Esophagus muscularis mucosa (tissue), 4 donors: ENCODE data around the gene NPRL2. TPM values are rescaled to one million over a fixed set of nuclear protein-coding genes. Genes with fewer than 3 reads are reported as not detected.

Source experiments
- DNase-seq: peaks from one replicate; pipeline ENCODE4 v3.0.0-alpha.2; 2017; ENCODE audit errors: extremely low spot score
- H3K27ac ChIP-seq, 4 donors: fragments of 200-600 bp; sonication (generic); replicated peaks in 1 of 4; 1 replicate in 3 of 4; 2 replicates in 1 of 4; pipeline ENCODE4 v1.5.1; 2016 to 2019; ENCODE audit warnings: mild to moderate bottlenecking in 1 of 4
- H3K27me3 ChIP-seq, 4 donors: fragments of 200-600 bp; sonication (generic); one replicate each; pipeline versions ENCODE4 v1.5.1 to v1.6.0; 2016 to 2019
- H3K36me3 ChIP-seq, 4 donors: fragments of 200-600 bp; sonication (generic); one replicate each; pipeline ENCODE4 v1.5.1; 2016 to 2019
- H3K4me1 ChIP-seq, 4 donors: fragments of 200-600 bp; sonication (generic); one replicate each; pipeline ENCODE4 v1.5.1; 2016 to 2019
- H3K4me3 ChIP-seq, 4 donors: fragments of 200-600 bp; sonication (generic); 1 replicate in 2 of 4; 2 replicates in 2 of 4; pipeline ENCODE4 v1.5.1; 2016 to 2019; ENCODE audit warnings: mild to moderate bottlenecking in 4 of 4, moderate library complexity in 1 of 4
- H3K9me3 ChIP-seq, 4 donors: fragments of 200-600 bp; sonication (generic); 1 replicate in 3 of 4; 2 replicates in 1 of 4; pipeline ENCODE4 v1.5.1; 2016 to 2019
- EP300 ChIP-seq: sonication (generic); formaldehyde crosslinking; IDR thresholded peaks from one replicate; pipeline ENCODE4 v1.6.1; 2017; ENCODE audit warnings: antibody characterized with exemption
- POLR2A ChIP-seq: fragments of 450-650 bp; IDR thresholded peaks from one replicate; pipeline ENCODE4 v1.6.1; 2017; ENCODE audit warnings: antibody characterized with exemption, moderate library complexity, mild to moderate bottlenecking, low read depth
- POLR2AphosphoS5 ChIP-seq, 2 donors: sonication (generic); formaldehyde crosslinking; IDR thresholded peaks; one replicate each; pipeline ENCODE4 v1.6.1; 2017; ENCODE audit warnings: antibody characterized with exemption in 2 of 2
- whole genome bisulfite sequencing: methylation state at CpG from one replicate; pipeline ENCODE4 v1.1.5; 2018; 5-methylcytosine and 5-hydroxymethylcytosine counted together
- intact Hi-C: fragments of 100-400 bp; cut with DNase I; formaldehyde crosslinking; loops from one replicate; pipeline ENCODE4 v1.15.1; 2023
- total RNA-seq, 4 donors: library from RNA; depleted of rRNA; stranded (reverse); fragments of >200 nt; gene quantifications; one replicate each; pipeline versions ENCODE4 v1.1.0 to v1.2.1, GENCODE V29; 2016
- TF ChIP-seq, protein P1 (sequence below), 3 experiments: fragments of 200-600 bp in 2 of 3; fragments of 450-650 bp in 1 of 3; sonication (generic) in 2 of 3; IDR thresholded peaks; one replicate each; pipeline ENCODE4 v1.5.1; 2017 to 2019; ENCODE audit warnings: antibody characterized with exemption in 3 of 3, mild to moderate bottlenecking in 2 of 3, moderate library complexity in 1 of 3

Gene NPRL2
- total RNA-seq, 4 donors from 2014 or later = 10.4 to 16.7 (median 14.2) TPM

DNA sequence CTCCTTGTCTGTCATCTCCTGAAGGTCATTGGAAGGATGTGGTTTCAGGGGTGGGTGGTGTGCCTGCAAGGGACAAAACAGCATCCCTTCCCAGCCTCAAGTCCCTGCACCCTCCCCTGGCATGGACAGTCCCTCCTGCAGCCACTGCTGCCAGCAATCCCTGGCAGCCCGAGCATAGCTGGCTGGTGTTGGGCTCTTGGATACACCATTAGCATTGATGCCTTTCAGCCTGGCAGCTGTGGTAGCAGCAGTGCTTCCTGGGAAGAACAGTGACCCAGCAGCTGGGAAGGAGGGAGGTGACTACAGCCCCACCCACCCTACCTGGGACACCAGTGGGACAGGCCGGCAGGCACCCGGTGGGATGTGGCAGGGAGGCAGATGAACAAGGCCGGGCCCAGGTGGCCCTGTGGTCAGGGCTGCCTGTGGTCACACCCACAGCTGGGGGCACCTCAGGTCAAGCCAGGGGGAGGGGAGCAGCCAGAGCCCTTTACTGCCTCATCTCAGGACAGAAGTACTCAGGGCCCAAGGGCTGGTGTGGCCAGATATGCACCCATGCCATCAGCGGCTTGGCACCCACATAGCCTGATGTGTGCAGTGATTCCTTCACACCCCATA is 41.6 kb upstream of the NPRL2 start:
- Histone ChIP-seq H3K9me3 (no peaks in the 10 kb centered on the region), H3K27me3 (no peaks in the 10 kb centered on the region), H3K27ac (no peak overlapping the region), H3K36me3 (no peaks in the 10 kb centered on the region), H3K4me1 (peaks cover 6 to 21% (median 11%) of the 10 kb centered on the region in 4 donors), H3K4me3 (no peak overlapping the region)
- 60% methylated on average over 1 of the region's 5 CpGs for WGBS
- intact Hi-C loops = no loop called here
- TF ChIP-seq POLR2AphosphoS5 (IDR thresholded peaks at IDR 0.05) = no peak
- TF ChIP-seq, protein P1, sequence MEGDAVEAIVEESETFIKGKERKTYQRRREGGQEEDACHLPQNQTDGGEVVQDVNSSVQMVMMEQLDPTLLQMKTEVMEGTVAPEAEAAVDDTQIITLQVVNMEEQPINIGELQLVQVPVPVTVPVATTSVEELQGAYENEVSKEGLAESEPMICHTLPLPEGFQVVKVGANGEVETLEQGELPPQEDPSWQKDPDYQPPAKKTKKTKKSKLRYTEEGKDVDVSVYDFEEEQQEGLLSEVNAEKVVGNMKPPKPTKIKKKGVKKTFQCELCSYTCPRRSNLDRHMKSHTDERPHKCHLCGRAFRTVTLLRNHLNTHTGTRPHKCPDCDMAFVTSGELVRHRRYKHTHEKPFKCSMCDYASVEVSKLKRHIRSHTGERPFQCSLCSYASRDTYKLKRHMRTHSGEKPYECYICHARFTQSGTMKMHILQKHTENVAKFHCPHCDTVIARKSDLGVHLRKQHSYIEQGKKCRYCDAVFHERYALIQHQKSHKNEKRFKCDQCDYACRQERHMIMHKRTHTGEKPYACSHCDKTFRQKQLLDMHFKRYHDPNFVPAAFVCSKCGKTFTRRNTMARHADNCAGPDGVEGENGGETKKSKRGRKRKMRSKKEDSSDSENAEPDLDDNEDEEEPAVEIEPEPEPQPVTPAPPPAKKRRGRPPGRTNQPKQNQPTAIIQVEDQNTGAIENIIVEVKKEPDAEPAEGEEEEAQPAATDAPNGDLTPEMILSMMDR (IDR thresholded peaks at IDR 0.05) = no peak
- no peak for TF ChIP-seq POLR2A
- no peak for TF ChIP-seq EP300
- no peak for DNase-seq

DNA sequence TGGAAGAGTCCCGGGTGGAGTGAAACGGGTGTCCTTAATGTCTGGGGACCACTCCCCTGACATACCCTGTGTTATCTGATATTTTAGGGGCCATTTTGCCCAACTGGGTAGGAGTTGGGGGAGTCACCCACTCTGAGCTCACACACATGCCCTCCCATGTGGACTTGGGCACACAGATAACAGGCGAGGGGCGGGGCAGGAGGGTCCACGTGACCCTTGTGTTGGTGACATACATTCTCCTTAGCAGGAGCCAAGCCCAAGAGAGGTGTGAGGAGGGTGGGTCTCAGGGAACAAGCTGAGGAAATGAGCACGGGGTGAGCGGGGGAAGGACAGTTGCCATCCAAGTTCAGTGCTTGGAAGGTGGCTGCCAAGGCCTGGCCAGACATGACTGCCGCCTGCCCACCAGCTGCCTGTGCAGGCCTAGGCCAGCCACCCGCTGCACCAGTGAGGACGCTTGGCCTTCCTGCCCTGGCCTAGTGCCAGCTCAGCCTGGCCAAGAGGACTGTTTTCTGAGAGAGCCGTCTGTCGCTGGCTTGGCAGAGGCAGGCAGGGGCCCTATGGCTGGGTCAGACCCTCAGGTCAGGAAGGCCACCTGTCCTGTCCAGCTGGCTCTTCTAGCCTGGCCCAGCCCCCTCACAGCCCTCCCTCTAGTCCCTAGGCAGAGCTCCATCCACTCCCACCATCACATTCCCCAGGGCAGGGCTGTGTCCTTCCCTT is 40.1 kb upstream of the NPRL2 start:
- intact Hi-C loops = no loop called here
- Histone ChIP-seq H3K27ac (no peak overlapping the region), H3K4me3 (no peak overlapping the region), H3K4me1 (peaks cover 6 to 21% (median 11%) of the 10 kb centered on the region in 4 donors), H3K36me3 (no peaks in the 10 kb centered on the region), H3K27me3 (no peaks in the 10 kb centered on the region), H3K9me3 (no peaks in the 10 kb centered on the region)
- 76% methylated on average over 12 of the region's 12 CpGs for WGBS
- TF ChIP-seq, protein P1 (IDR thresholded peaks at IDR 0.05) = no peak
- no peak for TF ChIP-seq EP300
- TF ChIP-seq POLR2AphosphoS5 (IDR thresholded peaks at IDR 0.05) = no peak
- TF ChIP-seq POLR2A = no peak
- DNase-seq = no peak

DNA sequence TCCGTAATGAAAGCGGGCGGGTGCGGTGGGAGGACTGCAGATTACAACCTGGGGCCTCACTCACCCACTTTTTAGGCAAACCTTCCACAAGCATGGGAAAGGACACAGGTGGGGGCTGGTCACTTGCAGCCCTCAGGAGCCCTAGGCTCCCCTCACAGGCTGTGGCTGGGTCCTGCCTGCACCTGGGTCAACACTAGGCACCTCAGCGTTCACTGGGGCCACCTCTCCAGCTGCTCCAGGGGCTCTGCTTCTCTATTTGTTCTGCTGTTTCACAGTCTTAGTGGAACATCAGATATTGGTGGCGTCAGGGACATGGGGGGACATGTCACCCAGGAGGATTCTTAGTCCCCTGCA is 38.8 kb upstream of the NPRL2 start:
- DNase-seq = no peak
- H3K36me3 ChIP-seq = no peaks in the 10 kb centered on the region
- intact Hi-C loops = no loop called here
- H3K27ac ChIP-seq = no peak overlapping the region
- no peak for TF ChIP-seq POLR2A
- no peak for TF ChIP-seq EP300
- H3K4me1 ChIP-seq = peaks cover 6 to 21% (median 11%) of the 10 kb centered on the region in 4 donors
- no peaks in the 10 kb centered on the region for H3K27me3 ChIP-seq
- 82% methylated on average over 6 of the region's 6 CpGs for WGBS
- no peaks in the 10 kb centered on the region for H3K9me3 ChIP-seq
- H3K4me3 ChIP-seq = no peak overlapping the region

DNA sequence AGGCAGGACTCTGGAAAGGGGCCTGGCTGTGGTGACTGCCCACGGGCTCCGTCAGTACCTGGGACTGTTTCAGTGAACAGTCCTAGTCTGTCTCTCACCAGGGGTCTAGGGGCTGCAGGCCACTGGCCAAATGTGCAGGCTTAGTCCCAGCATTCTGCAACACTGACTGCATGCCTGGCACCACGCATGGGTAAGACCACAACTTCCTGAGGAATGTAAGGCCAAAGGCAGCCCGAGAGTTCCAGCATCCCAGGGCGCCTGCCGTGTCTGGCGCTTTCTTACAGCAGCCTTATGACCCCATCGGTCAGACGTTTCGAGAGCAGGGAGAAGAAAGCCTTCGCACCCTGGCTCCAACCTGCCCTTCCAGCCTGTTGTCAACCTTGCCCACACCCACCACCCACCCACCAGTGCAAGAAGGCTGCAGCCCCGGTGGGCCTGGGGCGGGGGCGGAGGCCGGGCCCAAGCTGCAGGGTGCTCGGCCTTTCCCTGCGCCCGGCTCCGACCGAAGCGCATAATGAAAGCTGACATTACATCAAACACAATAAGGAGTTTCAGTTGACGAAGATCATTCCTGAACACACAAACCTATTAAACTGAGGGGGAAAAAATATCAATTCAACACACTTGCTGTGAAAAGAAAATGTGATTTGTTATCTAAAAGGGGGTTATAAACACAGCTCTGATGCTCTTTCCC is 38.3 kb upstream of the NPRL2 start:
- Histone ChIP-seq H3K36me3 (no peaks in the 10 kb centered on the region), H3K4me3 (no peak overlapping the region), H3K27ac (no peak overlapping the region), H3K4me1 (peaks cover 6 to 21% (median 11%) of the 10 kb centered on the region in 4 donors), H3K27me3 (no peaks in the 10 kb centered on the region), H3K9me3 (no peaks in the 10 kb centered on the region)
- WGBS = 89% methylated on average over 14 of the region's 22 CpGs
- intact Hi-C loops = no loop called here
- DNase-seq = no peak
- TF ChIP-seq, protein P1 (IDR thresholded peaks at IDR 0.05) = no peak
- no peak for TF ChIP-seq POLR2AphosphoS5 (IDR thresholded peaks at IDR 0.05)
- TF ChIP-seq POLR2A = no peak
- no peak for TF ChIP-seq EP300

DNA sequence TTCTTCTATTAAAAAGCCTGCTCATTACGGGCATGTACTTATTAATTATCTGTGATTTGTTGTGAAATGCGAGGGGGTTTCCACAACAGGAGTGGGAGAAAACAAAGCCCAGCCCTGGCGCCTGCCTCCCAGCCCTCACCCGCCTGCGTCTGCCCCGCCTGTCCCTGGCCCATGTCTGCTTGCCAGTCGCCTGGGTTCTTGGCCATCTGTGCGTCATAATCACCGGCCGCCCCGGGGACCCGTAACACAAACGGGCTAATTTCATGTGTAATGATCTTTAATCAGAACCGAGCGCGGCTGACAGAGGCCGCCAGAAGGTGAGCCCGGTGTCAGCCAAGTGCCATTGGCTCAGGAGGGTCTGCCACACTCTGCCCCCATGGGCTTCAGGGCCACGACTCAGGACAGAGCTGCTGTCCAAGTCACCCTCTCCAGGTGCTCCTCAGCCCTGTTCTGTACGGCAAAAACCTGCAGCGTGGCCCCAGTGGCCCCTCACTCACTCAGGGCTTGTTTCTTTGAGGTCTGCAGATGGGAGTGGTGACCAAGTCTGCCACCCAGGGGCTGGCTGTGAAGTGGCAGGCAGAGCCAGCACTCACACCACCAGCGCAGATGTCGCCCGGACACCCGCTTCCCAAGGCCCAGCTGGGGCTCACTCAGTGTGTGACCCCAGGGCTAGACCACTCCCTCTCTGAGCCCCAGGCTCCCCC is 37.6 kb upstream of the NPRL2 start:
- Histone ChIP-seq H3K4me1 (peaks cover 6 to 21% (median 11%) of the 10 kb centered on the region in 4 donors), H3K9me3 (no peaks in the 10 kb centered on the region), H3K27ac (no peak overlapping the region), H3K27me3 (no peaks in the 10 kb centered on the region), H3K4me3 (no peak overlapping the region), H3K36me3 (no peaks in the 10 kb centered on the region)
- 91% methylated on average over 14 of the region's 25 CpGs for WGBS
- intact Hi-C loops = no loop called here
- no peak for DNase-seq
- TF ChIP-seq, protein P1 (IDR thresholded peaks at IDR 0.05) = no peak
- TF ChIP-seq POLR2A (no peak), EP300 (no peak), POLR2AphosphoS5 (IDR thresholded peaks at IDR 0.05) (no peak)
